ENCODE measurements around the gene AQP12A.

AQP12A gene

DNA sequence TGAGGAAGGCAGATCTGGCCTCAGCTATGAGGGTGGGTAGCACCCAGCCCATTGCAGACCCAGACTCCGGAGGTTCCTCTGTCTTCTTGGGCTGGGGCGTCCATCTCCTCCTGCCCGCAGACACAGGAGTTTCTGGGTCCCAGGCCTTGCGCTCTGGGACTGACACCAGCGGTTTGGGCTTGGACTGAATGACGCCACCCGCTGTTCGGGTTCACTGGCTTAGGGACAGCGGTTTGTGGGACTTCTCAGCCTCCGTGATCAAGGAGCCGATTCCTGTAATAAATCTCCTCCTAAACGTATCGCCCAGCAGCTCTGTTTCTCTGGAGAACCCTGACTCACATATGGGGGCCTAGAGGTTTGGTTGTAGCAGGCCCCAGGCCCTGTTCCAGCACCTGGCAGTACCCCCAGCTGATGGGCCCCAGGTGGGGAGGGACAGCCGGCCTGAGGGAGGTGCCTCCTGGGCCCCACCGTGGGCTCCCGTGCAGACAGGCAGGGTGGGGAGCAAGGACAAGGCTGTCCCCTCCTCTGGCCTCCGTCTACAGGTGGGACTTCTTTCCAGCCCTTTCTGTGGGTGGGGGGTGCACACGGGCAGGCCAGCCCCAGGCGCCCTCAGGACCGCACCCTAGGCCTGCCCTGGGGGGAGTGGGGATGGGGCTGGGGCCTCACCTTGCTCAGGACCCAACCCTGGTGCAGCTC is 4.5 kb upstream of the AQP12A start:
- TF ChIP-seq, protein P1, sequence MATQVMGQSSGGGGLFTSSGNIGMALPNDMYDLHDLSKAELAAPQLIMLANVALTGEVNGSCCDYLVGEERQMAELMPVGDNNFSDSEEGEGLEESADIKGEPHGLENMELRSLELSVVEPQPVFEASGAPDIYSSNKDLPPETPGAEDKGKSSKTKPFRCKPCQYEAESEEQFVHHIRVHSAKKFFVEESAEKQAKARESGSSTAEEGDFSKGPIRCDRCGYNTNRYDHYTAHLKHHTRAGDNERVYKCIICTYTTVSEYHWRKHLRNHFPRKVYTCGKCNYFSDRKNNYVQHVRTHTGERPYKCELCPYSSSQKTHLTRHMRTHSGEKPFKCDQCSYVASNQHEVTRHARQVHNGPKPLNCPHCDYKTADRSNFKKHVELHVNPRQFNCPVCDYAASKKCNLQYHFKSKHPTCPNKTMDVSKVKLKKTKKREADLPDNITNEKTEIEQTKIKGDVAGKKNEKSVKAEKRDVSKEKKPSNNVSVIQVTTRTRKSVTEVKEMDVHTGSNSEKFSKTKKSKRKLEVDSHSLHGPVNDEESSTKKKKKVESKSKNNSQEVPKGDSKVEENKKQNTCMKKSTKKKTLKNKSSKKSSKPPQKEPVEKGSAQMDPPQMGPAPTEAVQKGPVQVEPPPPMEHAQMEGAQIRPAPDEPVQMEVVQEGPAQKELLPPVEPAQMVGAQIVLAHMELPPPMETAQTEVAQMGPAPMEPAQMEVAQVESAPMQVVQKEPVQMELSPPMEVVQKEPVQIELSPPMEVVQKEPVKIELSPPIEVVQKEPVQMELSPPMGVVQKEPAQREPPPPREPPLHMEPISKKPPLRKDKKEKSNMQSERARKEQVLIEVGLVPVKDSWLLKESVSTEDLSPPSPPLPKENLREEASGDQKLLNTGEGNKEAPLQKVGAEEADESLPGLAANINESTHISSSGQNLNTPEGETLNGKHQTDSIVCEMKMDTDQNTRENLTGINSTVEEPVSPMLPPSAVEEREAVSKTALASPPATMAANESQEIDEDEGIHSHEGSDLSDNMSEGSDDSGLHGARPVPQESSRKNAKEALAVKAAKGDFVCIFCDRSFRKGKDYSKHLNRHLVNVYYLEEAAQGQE (IDR thresholded peaks at IDR 0.05; ENCODE audit: insufficient read depth in 1 of 2, low read depth in 2 of 2, low read length in 2 of 2): no peak
- TF ChIP-seq FOXP2 (optimal IDR thresholded peaks at IDR 0.05; ENCODE audit: borderline replicate concordance, extremely low read depth, extremely low read length, insufficient read depth) (no peak), SIN3A (IDR thresholded peaks at IDR 0.05; ENCODE audit: borderline replicate concordance, insufficient read depth, low read length) (no peak), POLR2AphosphoS5 (IDR thresholded peaks at IDR 0.05; ENCODE audit: low read depth, low read length) (no peak), TAF1 (IDR thresholded peaks at IDR 0.05; ENCODE audit: borderline replicate concordance, insufficient read depth, low read length) (no peak)

DNA sequence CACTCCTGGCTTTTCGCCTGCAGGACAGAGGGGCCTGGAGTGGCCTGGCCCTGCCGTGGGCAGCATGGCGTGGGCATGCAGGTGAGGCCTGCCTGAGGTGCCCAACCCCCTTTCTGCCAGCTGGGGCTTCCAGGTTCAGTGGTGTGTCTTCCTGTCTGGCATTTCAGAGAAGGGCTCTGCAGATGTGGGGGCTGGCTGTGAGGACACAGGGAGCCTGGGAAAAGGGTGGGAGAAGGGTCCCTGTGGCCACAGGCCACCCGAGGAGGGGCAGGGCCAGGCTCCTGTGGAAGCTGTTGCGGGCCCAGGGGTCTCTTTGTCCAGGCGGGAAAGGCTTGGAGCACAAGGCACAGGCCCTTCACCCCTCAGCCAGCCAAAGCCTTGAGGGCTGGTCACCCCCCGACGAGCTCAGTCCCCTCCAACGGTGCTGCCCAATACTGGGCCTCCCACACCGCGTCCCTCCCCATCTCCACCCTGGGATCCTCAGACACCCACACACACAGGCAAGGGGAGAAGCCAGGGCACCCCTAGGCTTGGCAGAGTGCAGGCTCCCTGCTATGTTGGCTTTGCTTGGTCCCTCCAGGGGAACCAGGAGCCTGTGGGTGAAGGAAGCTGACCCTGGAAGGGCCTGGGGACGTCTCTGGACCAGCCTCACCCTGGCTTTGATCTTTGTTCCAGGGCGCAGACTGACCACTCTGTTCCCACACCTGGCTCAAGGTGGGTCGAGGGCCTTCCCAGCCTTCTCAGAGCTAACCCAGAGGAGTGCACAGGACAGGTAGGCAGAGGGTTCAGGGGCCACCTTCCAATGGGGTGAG is 3.7 kb upstream of the AQP12A start:
- TF ChIP-seq, protein P1 (IDR thresholded peaks at IDR 0.05; ENCODE audit: insufficient read depth in 1 of 2, low read depth in 2 of 2, low read length in 2 of 2): no peak
- TF ChIP-seq FOXP2 (optimal IDR thresholded peaks at IDR 0.05; ENCODE audit: borderline replicate concordance, extremely low read depth, extremely low read length, insufficient read depth) (no peak), POLR2AphosphoS5 (IDR thresholded peaks at IDR 0.05; ENCODE audit: low read depth, low read length) (no peak), TAF1 (IDR thresholded peaks at IDR 0.05; ENCODE audit: borderline replicate concordance, insufficient read depth, low read length) (no peak)

- TF ChIP-seq FOXP2 (optimal IDR thresholded peaks at IDR 0.05; ENCODE audit: borderline replicate concordance, extremely low read depth, extremely low read length, insufficient read depth) (no peak), SIN3A (IDR thresholded peaks at IDR 0.05; ENCODE audit: borderline replicate concordance, insufficient read depth, low read length) (no peak), TAF1 (IDR thresholded peaks at IDR 0.05; ENCODE audit: borderline replicate concordance, insufficient read depth, low read length) (no peak), POLR2AphosphoS5 (IDR thresholded peaks at IDR 0.05; ENCODE audit: low read depth, low read length) (no peak)
- TF ChIP-seq, protein P1 (IDR thresholded peaks at IDR 0.05; ENCODE audit: insufficient read depth in 1 of 2, low read depth in 2 of 2, low read length in 2 of 2): no peak
Observed at GRCh38 chr2:240688553-240688919, 3.1 kb upstream of the AQP12A start.

DNA sequence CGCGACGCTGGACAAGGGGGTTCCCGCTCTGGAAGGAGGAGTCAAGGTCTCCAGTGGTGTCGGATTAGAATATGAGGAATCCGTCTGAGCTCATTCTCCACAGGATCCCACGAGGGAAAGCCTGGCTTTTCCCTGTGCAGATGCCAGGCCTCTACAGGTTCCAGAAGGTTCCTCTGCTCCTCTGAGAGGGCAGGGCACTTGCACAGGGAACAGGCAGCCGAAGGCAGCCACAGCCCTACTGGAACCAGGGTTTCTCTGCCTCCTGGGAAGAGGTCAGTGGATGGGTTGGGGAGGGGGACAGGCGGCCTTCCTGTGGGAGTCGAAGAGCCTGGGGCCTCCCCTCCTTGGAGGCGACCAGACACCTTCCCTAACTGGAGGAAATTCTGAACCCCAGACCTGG is 1.7 kb upstream of the AQP12A start:
- no peak for TF ChIP-seq FOXP2 (optimal IDR thresholded peaks at IDR 0.05; ENCODE audit: borderline replicate concordance, extremely low read depth, extremely low read length, insufficient read depth)
- no peak for TF ChIP-seq SIN3A (IDR thresholded peaks at IDR 0.05; ENCODE audit: borderline replicate concordance, insufficient read depth, low read length)
- no peak for TF ChIP-seq POLR2AphosphoS5 (IDR thresholded peaks at IDR 0.05; ENCODE audit: low read depth, low read length)
- TF ChIP-seq TAF1 (IDR thresholded peaks at IDR 0.05; ENCODE audit: borderline replicate concordance, insufficient read depth, low read length): no peak
- TF ChIP-seq, protein P1 (IDR thresholded peaks at IDR 0.05; ENCODE audit: insufficient read depth in 1 of 2, low read depth in 2 of 2, low read length in 2 of 2): no peak
